Muscle of back (tissue), 11 donors: ENCODE results near the gene CPED1. TPM values are rescaled to one million over a fixed set of nuclear protein-coding genes. Genes with fewer than 3 reads are reported as not detected.
A peak's percentile ranks its signal among the peaks of the same experiment; 100 is the strongest.
"Not testable (repeated sequence)": the region's sequence is repeated elsewhere in the genome, so short reads cannot be mapped to it uniquely, and the experiment has no call there.

ENCODE experiments used
- DNase-seq, 3 donors: peaks; one replicate each; pipeline versions ENCODE4 v3.0.0 to v3.0.0-alpha.2; 2013
- polyA plus RNA-seq, 10 donors: library from polyadenylated mRNA; unstranded; fragments of 120-200 nt; gene quantifications; one replicate each; pipeline ENCODE4 v1.2.1, GENCODE V29; 2013; ENCODE audit not compliant: insufficient read length in 10 of 10

The CPED1 gene
- polyA plus RNA-seq, 10 donors, result 8.7 to 34.2 (median 12.0) TPM

GRCh38 chr7:120996333-120996987 is 7.9 kb downstream of the CPED1 start:
- DNase-seq, result peak; percentile 73 to 90 (median 85)

- no peak for DNase-seq
Observed at GRCh38 chr7:120996988-120997345, 8.5 kb downstream of the CPED1 start.

GRCh38 chr7:120997882-120998474 is 9.5 kb downstream of the CPED1 start:
- peak in 1 of 3 donors; percentile 30 for DNase-seq

DNA sequence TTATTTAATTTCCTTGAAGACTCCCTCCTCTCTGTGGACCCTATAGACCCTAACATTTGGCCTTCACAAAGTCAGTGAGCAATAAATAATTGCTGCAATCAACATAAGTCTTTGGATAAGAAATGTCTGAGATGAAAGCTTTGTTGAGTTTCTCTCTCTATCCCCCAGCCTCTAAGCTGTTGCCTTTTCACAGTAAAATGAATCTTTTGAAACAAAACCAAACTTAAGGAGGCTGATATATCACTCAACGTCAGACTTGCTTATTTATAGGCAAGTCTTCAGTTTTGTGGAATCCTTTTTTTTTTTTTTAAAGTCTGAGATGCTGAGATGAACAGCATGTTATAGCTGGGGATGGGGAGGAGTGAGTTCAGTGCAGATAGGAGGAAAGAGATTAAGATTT is 10.0 kb downstream of the CPED1 start:
- no peak for DNase-seq

DNA sequence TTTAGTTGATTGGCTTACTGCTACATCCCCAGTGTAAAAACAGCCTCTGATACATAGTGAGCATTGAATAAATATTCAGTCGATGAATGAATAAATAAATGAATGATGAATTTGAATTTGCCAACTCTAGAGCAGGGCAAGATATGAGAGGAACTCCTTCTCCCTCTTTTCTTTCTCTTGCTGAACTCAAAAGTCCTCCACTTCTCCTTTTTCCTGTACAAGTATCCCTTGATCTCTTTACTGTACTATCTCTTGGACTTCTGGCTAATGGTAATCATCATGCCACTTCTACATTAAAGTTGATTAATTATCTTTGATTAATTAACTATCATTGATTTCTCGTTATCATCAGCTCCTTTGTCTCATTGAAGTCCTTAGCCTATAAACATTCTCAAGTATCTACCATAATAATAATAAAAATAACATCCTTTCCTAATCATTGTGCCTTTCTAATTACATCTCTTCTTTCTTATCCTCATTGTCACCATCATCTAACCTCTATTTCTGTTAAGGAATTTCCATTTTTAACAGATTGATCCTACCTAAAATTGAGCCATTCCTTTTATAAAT is 10.6 kb downstream of the CPED1 start:
- DNase-seq, result no peak

GRCh38 chr7:121000081-121000983 is 11.8 kb downstream of the CPED1 start:
- peak in 2 of 3 donors; percentile 57 to 79 for DNase-seq

- peak in 1 of 3 donors; percentile 46 for DNase-seq
Observed at GRCh38 chr7:121001234-121001906, 12.9 kb downstream of the CPED1 start.

DNA sequence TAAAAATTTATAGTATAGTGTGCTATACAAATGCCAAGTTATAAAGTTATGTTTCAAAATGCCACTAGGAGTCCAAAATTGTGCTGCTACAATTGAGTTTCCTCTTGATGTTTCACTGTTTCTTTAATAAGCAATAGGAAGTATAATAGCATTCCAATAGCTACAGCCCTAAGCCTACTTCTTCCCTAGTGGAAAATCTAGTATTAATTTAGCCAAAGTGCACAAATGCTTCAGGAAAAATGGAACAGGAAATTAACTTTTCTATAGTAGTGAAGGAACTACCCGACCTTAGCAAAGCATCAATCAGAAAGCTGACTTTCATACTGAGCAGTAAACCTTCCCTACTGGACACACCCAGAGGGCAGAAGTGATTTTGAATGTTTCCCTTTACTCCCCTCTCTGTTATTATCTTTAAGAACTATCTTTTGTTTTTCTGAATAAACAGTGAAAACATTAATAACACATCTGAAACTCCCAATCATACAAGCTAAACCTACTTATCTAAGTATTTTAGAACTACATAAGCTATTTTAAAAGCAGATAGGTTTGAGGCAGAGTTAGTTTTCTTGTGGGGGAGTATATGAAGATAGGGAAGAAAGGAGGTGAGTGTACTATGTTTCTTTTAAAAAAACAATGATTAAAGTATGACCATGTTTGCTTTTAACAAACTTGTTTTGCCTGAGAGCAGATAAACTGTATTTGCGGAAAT is 13.7 kb downstream of the CPED1 start:
- peak in 1 of 3 donors; percentile 72 for DNase-seq

DNA sequence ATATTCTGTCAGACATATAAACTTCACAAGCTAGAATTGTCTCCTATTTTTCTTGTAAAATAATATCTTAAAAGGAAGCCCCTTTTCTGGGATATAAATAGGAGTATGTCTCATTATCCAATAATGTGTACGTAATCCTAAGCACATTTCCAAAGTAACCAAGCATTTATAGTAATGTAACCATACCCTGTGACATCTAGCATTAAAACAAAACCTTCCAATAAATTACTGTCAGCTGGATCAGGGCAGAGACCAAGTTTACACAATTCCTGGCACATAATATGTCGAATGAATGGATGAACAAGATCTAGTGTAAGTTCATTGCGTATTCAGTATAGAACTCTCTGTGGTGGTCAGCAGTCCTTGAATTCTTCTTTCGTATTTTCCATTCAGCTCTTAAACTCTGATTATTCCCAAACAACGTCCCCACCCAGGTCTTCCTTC is 14.3 kb downstream of the CPED1 start:
- DNase-seq, result peak in 2 of 3 donors; percentile 46 to 76

GRCh38 chr7:121003986-121004685 is 15.6 kb downstream of the CPED1 start:
- DNase-seq, result peak in 1 of 3 donors; percentile 70

DNA sequence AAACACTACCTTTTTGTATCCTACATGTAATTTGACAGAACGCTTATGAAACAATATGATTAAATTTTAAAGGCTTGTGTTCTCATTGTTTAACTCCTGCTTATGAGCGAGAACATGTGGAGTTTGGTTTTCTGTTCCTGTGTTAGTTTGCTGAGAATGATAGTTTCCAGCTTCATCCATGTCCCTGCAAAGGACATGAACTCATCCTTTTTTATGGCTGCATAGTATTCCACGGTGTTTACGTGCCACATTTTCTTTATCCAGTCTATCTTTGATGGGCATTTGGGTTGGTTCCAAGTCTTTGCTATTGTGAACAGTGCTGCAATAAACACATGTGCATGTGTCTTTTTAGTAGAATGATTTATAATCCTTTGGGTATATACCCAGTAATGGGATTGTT is 16.5 kb downstream of the CPED1 start:
- DNase-seq, result not testable (repeated sequence)

DNA sequence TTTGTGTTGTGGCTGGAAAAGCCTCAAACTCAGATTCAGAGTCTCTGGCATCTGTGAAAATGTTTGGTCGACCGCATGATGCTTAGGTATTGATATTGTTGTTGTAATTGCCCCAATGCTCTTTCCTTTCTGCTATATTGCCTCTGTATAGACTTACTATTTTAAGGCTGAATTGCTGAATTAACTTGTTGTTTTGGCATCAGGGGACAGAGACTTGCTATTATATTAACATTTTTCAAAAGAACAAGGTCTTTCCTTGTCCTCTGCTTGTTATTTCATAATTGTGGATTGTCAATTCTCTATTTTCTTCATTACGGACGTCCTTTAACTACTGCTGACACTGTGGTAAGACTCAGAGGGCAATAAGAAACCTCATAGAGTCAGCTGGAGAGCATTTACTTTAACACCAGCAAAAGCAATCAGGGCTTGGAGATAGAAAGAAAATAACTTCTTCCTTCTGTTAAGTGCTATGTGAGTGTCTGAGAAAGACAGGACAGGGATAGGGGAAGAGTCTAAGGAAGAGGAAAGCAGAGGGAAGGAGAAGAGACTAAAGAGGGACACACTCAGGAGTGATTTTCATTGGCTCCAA is 17.6 kb downstream of the CPED1 start:
- DNase-seq, result no peak

DNA sequence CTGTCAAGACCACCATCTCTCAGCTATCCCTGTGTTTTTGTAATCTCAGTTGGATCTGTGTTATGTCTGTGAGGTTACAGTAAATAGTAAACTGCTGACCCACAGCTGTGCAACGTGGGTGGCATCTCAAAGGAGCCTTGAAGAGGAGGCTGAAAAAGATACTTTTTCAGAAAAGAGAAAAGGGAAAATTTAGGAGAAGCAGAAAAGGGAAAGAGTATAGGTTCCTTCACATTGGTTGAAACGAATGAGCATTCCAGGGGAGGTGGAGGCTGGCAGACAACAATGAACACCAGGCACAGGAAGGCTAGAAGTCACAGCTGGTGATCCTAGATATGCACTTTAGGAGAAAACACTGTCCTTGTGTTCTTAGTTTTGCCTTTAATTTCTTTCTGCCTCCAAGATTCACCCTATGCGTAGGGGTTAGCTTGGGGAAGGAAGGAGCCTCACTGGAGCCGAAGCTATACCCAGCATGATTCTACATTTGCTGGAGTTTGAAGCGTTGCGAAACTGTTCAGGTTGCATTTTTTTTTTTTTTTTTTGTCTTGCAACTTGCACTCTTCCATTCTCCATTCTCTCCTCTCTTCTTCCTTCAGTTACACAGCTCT is 18.3 kb downstream of the CPED1 start:
- DNase-seq, result peak in 1 of 3 donors; percentile 79

- peak in 1 of 3 donors; percentile 67 for DNase-seq
Observed at GRCh38 chr7:121008816-121009215, 20.3 kb downstream of the CPED1 start.

DNA sequence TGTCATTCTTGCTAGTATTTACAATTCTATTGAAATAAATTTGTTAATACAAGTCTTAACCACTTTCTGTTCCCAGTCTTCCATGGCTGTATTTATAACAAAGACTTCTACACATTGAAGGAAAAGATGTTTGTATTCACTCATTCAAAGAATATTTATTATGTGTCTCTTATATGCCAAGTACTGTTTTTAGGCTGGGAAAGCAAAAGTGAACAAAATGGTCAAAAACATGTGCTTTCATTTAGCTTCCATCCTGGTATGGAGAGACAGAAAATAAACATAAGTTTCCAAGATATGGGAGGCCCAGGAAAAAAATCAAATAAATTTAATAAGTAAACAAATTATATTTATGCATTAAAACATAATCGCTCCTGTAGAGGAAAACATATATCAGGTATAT is 22.9 kb downstream of the CPED1 start:
- peak in 1 of 3 donors; percentile 42 for DNase-seq

GRCh38 chr7:121012170-121012874 is 23.8 kb downstream of the CPED1 start:
- no peak for DNase-seq

- no peak for DNase-seq
Observed at GRCh38 chr7:121012919-121013318, 24.4 kb downstream of the CPED1 start.

DNA sequence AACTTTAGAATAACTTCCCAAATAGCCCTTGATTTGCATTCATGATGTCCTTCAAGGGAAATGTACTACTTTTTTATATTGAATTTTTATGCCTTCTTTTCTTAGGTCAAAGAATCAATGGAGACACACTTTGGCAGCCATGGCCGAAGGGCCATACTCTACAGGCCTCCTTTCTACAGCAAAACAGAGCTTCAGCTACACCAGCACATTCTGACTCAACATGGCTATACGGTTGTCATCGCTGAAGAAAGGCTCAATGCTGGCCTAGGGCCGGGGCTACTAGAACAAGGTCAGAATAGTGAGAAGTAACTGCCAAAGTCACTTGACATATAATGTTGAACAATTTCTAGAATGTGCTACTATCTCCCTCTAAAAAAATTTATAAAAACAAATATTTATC is 27.0 kb downstream of the CPED1 start:
- DNase-seq, result no peak

DNA sequence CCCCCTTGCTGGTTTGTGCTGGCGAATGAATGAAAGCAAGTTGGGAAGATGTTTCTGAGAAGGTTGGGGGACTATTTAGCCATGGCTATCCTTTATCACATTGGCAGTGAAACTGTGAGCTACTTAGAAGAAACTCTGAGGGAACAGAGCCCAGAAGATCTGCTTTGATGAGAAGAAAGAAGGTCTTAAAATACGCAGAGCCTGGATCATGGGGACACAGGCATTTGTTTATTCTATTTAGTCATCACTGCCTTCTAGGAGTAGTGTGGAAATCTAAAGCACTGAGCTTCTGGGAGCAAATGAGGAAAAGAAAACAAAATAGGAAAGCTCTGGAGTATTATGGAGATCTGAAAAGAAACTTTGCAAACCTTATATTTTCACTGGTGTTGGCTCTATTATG is 28.5 kb downstream of the CPED1 start:
- DNase-seq, result no peak
